HepG2 (cell line): ENCODE measurements around the gene PRMT2. TPM values are rescaled to one million over a fixed set of nuclear protein-coding genes. Genes with fewer than 3 reads are reported as not detected.

Experiments
- ATAC-seq: fragments of 200-7000 bp; cut with Tn5 transposase; 3 replicates; pipeline ENCODE4 v1.9.1; 2020; ENCODE audit warnings: mild to moderate bottlenecking, moderate library complexity
- BruUV-seq: library from RNA; stranded (reverse); fragments of 400-500 nt; replicated peaks from 2 replicates; lab custom pipeline; 2021; lab: Mats Ljungman, UMichigan
- CTCF ChIA-PET: fragments of 300-600 bp; formaldehyde crosslinking; extraction: SDS; loops from one replicate; lab custom pipeline; 2021; ENCODE audit warnings: low total read pairs, inconsistent platforms, low intra/inter-chr PET ratio; lab: Yijun Ruan, JAX
- POLR2A ChIA-PET: fragments of 350-600 bp; sonication (Branson Sonifier 250); formaldehyde crosslinking; loops from one replicate; lab custom pipeline; 2020; ENCODE audit warnings: antibody characterized with exemption, inconsistent platforms; lab: Yijun Ruan, JAX
- DNase-seq: peaks from one replicate; pipeline ENCODE4 v3.0.0-alpha.2; 2015; ENCODE audit warnings: low spot score
- FAIRE-seq: peaks from 3 replicates; lab custom pipeline; 2011; peaks lifted over from hg19 to GRCh38; lab: Jason Lieb, UNC
- H2AFZ ChIP-seq: one replicate; pipeline ENCODE4 v1.6.1; 2011; ENCODE audit warnings: low read length, inconsistent platforms
- H3K27ac ChIP-seq: fragments of 300-600 bp; 3 replicates; pipeline ENCODE4 v1.8.0; 2011; ENCODE audit warnings: mixed run types, mild to moderate bottlenecking, mixed read lengths, low read length, inconsistent platforms; ENCODE audit not compliant: insufficient read depth; ENCODE audit errors: extremely low read length
- H3K27me3 ChIP-seq, 2 experiments: fragments of 200-600 bp in 1 of 2; 2 replicates in 1 of 2; 3 replicates in 1 of 2; pipeline versions ENCODE4 v1.6.0 to v1.8.0; 2011; ENCODE audit warnings: low read length in 2 of 2, mild to moderate bottlenecking in 2 of 2, moderate library complexity in 2 of 2, inconsistent platforms in 1 of 2; ENCODE audit not compliant: insufficient read depth in 2 of 2, control insufficient read depth in 1 of 2
- H3K36me3 ChIP-seq, 2 experiments: fragments of 200-600 bp in 1 of 2; replicated peaks in 1 of 2; 2 replicates in 1 of 2; 3 replicates in 1 of 2; pipeline versions ENCODE4 v1.5.1 to v1.8.0; 2011; ENCODE audit warnings: low read length in 2 of 2, inconsistent platforms in 1 of 2; ENCODE audit not compliant: insufficient read depth in 2 of 2, control insufficient read depth in 1 of 2
- H3K4me1 ChIP-seq: 2 replicates; pipeline ENCODE4 v1.5.1; 2012; ENCODE audit warnings: low read length, inconsistent platforms; ENCODE audit not compliant: insufficient read depth
- H3K4me2 ChIP-seq: 2 replicates; pipeline ENCODE4 v1.6.0; 2011; ENCODE audit warnings: low read depth, low read length, inconsistent platforms
- H3K4me3 ChIP-seq, 3 experiments: fragments of 200-600 bp in 1 of 3; sonication (generic), shearing (Covaris generic) in 1 of 3; replicated peaks in 1 of 3; 2 replicates each; pipeline ENCODE4 v1.5.1; 2011 to 2016; ENCODE audit warnings: low read length in 3 of 3, inconsistent platforms in 2 of 3, low read depth in 2 of 3, mild to moderate bottlenecking in 2 of 3, control low read depth in 1 of 3, mixed read lengths in 1 of 3; ENCODE audit not compliant: insufficient read depth in 1 of 3
- H3K79me2 ChIP-seq: one replicate; pipeline ENCODE4 v1.6.1; 2011; ENCODE audit warnings: low read length, inconsistent platforms; ENCODE audit not compliant: insufficient read depth
- H3K9ac ChIP-seq: 2 replicates; pipeline ENCODE4 v1.6.0; 2011; ENCODE audit warnings: mild to moderate bottlenecking, low read depth, low read length, inconsistent platforms; ENCODE audit not compliant: insufficient read depth
- H3K9me3 ChIP-seq: 2 replicates; pipeline ENCODE4 v1.5.1; 2012; ENCODE audit warnings: mild to moderate bottlenecking, low read length
- H4K20me1 ChIP-seq: 2 replicates; pipeline ENCODE4 v1.6.0; 2011; ENCODE audit warnings: inconsistent platforms, mild to moderate bottlenecking, low read length, moderate library complexity; ENCODE audit not compliant: insufficient read depth
- ATF2 ChIP-seq: sonication (generic); formaldehyde crosslinking; IDR thresholded peaks from 2 replicates; pipeline ENCODE4 v1.4.0; 2020; ENCODE audit warnings: missing genetic modification reagents
- MED1 ChIP-seq: sonication (generic); formaldehyde crosslinking; IDR thresholded peaks from 2 replicates; pipeline ENCODE4 v1.4.0; 2020; ENCODE audit warnings: missing genetic modification reagents
- REPIN1 ChIP-seq: sonication (generic); formaldehyde crosslinking; IDR thresholded peaks from 2 replicates; pipeline ENCODE4 v1.8.0; 2022; ENCODE audit warnings: missing genetic modification reagents, low read depth, mild to moderate bottlenecking, borderline replicate concordance
- SNAI1 ChIP-seq: sonication (generic); formaldehyde crosslinking; IDR thresholded peaks from 2 replicates; pipeline ENCODE4 v1.5.0; 2020; ENCODE audit warnings: mild to moderate bottlenecking, missing genetic modification reagents, borderline replicate concordance
- TAF1 ChIP-seq: sonication (generic); formaldehyde crosslinking; IDR thresholded peaks from 2 replicates; pipeline ENCODE4 v1.4.0; 2020; ENCODE audit warnings: missing genetic modification reagents
- WIZ ChIP-seq: sonication (generic); formaldehyde crosslinking; IDR thresholded peaks from 2 replicates; pipeline ENCODE4 v1.5.1; 2020; ENCODE audit warnings: mild to moderate bottlenecking, missing genetic modification reagents
- ZBTB20 ChIP-seq: sonication (generic); formaldehyde crosslinking; IDR thresholded peaks from 2 replicates; pipeline ENCODE4 v1.8.1; 2023; ENCODE audit warnings: missing genetic modification reagents, low read depth, mild to moderate bottlenecking, borderline replicate concordance
- ZC3H13 ChIP-seq: sonication (generic); formaldehyde crosslinking; IDR thresholded peaks from 2 replicates; pipeline ENCODE4 v1.8.1; 2023; ENCODE audit warnings: mild to moderate bottlenecking, missing genetic modification reagents, moderate library complexity
- ZNF230 ChIP-seq: sonication (generic); formaldehyde crosslinking; IDR thresholded peaks from 2 replicates; pipeline ENCODE4 v1.4.0; 2020; ENCODE audit warnings: mild to moderate bottlenecking, missing genetic modification reagents
- ZNF333 ChIP-seq: sonication (generic); formaldehyde crosslinking; IDR thresholded peaks from 2 replicates; pipeline ENCODE4 v1.4.0; 2020; ENCODE audit warnings: mild to moderate bottlenecking, missing genetic modification reagents, borderline replicate concordance
- ZNF501 ChIP-seq: sonication (generic); formaldehyde crosslinking; IDR thresholded peaks from 2 replicates; pipeline ENCODE4 v1.5.1; 2020; ENCODE audit warnings: mild to moderate bottlenecking, moderate library complexity, missing genetic modification reagents
- ZNF552 ChIP-seq: sonication (generic); formaldehyde crosslinking; IDR thresholded peaks from 2 replicates; pipeline ENCODE4 v1.9.0; 2022; ENCODE audit warnings: missing genetic modification reagents, mild to moderate bottlenecking, borderline replicate concordance
- ZNF629 ChIP-seq: sonication (generic); formaldehyde crosslinking; conservative IDR thresholded peaks from 2 replicates; pipeline ENCODE4 v1.5.0; 2020; ENCODE audit warnings: missing genetic modification reagents
- ZNF660 ChIP-seq: sonication (generic); formaldehyde crosslinking; IDR thresholded peaks from 2 replicates; pipeline ENCODE4 v1.5.1; 2020; ENCODE audit warnings: mild to moderate bottlenecking, low read depth, missing genetic modification reagents, borderline replicate concordance
- ZNF737 ChIP-seq: sonication (generic); formaldehyde crosslinking; IDR thresholded peaks from 2 replicates; pipeline ENCODE4 v1.5.0; 2020; ENCODE audit warnings: missing genetic modification reagents, mild to moderate bottlenecking, borderline replicate concordance
- ZNF883 ChIP-seq: sonication (generic); formaldehyde crosslinking; IDR thresholded peaks from 2 replicates; pipeline ENCODE4 v1.5.1; 2020; ENCODE audit warnings: mild to moderate bottlenecking, missing genetic modification reagents; ENCODE audit errors: not compliant biosample characterization
- WGBS: methylation state at CpG from one replicate; pipeline ENCODE4 v1.1.6; 2017; ENCODE audit warnings: low lambda C conversion rate; 5-methylcytosine and 5-hydroxymethylcytosine counted together
- in situ Hi-C: cut with HindIII; loops from 2 replicates; pipeline ENCODE4 v1.10.0; 2017; ENCODE audit warnings: low pct_unique_long_range_greater_than_20kb; ENCODE audit not compliant: extremely low pct_ligation_motif_present
- intact Hi-C: fragments of 100-400 bp; cut with micrococcal nuclease; formaldehyde crosslinking; loops from one replicate; pipeline ENCODE4 v1.10.0; 2022; ENCODE audit not compliant: unreplicated experiment
- polyA plus RNA-seq, 8 experiments: library from polyadenylated mRNA; depleted of rRNA in 3 of 8; stranded (reverse) in 7 of 8; unstranded in 1 of 8; fragments of >200 nt; fragmentation: Illumina TruSeq in 4 of 8; extraction: Trizol in 4 of 8; gene quantifications; 2 replicates each; pipeline versions ENCODE4 v1.2.1 to v1.2.3, GENCODE V29; 2011 to 2016; ENCODE audit warnings: low read depth in 4 of 8, missing spikeins in 1 of 8, mixed read lengths in 1 of 8; ENCODE audit not compliant: insufficient read depth in 1 of 8
- total RNA-seq, 5 experiments: library from RNA; depleted of rRNA; stranded (reverse); fragments of >200 nt; fragmentation: Illumina TruSeq; extraction: Trizol; gene quantifications; 2 replicates each; pipeline ENCODE4 v1.2.3, GENCODE V29; 2016; ENCODE audit warnings: low read depth in 1 of 5
- TF ChIP-seq, protein P1 (sequence below): sonication (generic); formaldehyde crosslinking; IDR thresholded peaks from 2 replicates; pipeline ENCODE4 v1.8.1; 2023; ENCODE audit warnings: mild to moderate bottlenecking, moderate library complexity, missing genetic modification reagents
- TF ChIP-seq, protein P2 (sequence below): sonication (generic); formaldehyde crosslinking; IDR thresholded peaks from 2 replicates; pipeline ENCODE4 v1.8.1; 2023; ENCODE audit warnings: mild to moderate bottlenecking, missing genetic modification reagents, borderline replicate concordance

PRMT2 gene
- total and polyA plus RNA-seq, 2 of the 13 experiments (the other 11 are each of a cell fraction or from before 2014, with no cell fraction given), result 54.4 to 78.8 TPM

DNA sequence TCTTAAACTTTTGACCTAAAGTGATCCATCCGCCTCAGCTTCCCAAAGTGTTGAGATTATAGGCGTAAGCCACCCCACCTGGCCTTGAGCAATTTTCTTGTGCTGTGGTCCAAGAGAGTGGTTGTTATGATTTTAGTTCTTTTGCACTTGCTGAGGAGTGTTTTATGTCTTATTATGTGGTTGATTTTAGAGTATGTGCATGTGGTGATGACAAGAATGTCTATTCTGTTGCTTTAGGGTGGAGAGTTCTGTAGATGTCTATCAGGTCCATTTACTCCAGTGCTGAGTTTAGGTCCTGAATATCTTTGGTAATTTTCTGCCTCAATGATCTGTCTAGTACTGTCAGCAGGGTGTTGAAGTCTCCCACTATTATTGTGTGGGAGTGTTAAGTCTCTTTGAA, 19.4 kb upstream of the PRMT2 start:
- no peak for ATAC-seq
- Histone ChIP-seq H3K27me3 (no peaks in the 10 kb centered on the region), H3K9ac (no peak overlapping the region), H4K20me1 (no peaks in the 10 kb centered on the region), H3K27ac (no peak overlapping the region), H3K4me2 (no peak overlapping the region), H3K79me2 (no peaks in the 10 kb centered on the region), H3K9me3 (no peaks in the 10 kb centered on the region), H3K4me1 (peaks cover 20% of the 10 kb centered on the region), H2AFZ (no peak overlapping the region), H3K36me3 (no peaks in the 10 kb centered on the region), H3K4me3 (no peak overlapping the region)
- TF ChIP-seq, protein P1, sequence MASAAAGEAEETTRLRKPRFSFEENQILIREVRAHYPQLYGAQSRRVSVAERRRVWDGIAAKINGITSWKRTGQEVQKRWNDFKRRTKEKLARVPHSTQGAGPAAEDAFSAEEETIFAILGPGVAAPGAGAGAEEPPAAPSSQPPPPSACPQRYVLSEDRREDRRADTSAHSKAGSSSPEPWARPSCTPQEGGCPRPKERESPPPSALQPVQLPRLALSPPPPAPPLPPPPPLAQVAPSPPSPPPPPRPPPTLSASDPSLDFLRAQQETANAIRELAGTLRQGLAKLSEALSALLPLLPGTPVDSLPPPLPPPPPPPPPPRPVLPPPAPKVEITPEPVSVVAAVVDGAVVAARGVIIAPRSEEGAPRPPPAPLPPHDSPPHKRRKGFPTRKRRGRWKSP, result no peak
- TF ChIP-seq ZNF629 (no peak), MED1 (CRISPR knock-in tag) (no peak), ZNF230 (CRISPR knock-in tag) (no peak), SNAI1 (CRISPR knock-in tag) (no peak)
- no peak for FAIRE-seq
- no peak for DNase-seq
- in situ Hi-C loops (no loop called here), intact Hi-C loops (no loop called here)
- CTCF ChIA-PET, result no interaction called here
- WGBS, result 83% methylated on average over 2 of the region's 2 CpGs
- POLR2A ChIA-PET, result no interaction called here
- BruUV-seq, result no TSS peak

DNA sequence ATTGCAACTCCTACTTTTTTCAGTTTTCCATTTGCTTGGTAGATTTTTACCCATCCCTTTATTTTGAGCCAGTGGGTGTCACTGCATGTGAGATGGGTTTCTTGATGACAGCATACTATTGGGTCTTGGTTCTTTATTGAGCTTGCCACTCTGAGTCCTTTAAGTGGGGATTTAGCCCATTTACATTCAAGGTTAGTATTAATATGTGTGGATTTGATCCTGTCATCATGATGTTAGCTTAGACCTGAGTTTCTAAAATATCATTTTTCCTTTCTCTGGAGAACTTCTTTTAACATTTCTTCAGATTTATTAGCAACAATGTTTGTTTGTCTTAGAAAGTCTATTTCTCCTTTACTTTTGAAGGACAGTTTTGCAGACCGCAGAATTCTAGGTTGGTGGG, 18.8 kb upstream of the PRMT2 start:
- POLR2A ChIA-PET, result no interaction called here
- BruUV-seq, result no TSS peak
- Histone ChIP-seq H3K4me3 (no peak overlapping the region), H3K9me3 (no peaks in the 10 kb centered on the region), H3K36me3 (no peaks in the 10 kb centered on the region), H3K27ac (no peak overlapping the region), H3K27me3 (no peaks in the 10 kb centered on the region), H4K20me1 (no peaks in the 10 kb centered on the region), H3K4me1 (peaks cover 26% of the 10 kb centered on the region), H3K9ac (no peak overlapping the region), H3K79me2 (no peaks in the 10 kb centered on the region), H3K4me2 (no peak overlapping the region), H2AFZ (no peak overlapping the region)
- 66% methylated on average over 1 of the region's 1 CpG for WGBS
- CTCF ChIA-PET, result no interaction called here
- ATAC-seq (no peak), FAIRE-seq (no peak), DNase-seq (no peak)
- intact Hi-C loops, result no loop called here
- in situ Hi-C loops, result no loop called here
- TF ChIP-seq ZBTB20 (CRISPR knock-in tag), result no peak
- no peak for TF ChIP-seq TAF1 (CRISPR knock-in tag)
- no peak for TF ChIP-seq ZNF333 (CRISPR knock-in tag)
- no peak for TF ChIP-seq MED1 (CRISPR knock-in tag)
- TF ChIP-seq ZNF552, result no peak
- TF ChIP-seq ZNF737 (CRISPR knock-in tag), result no peak
- TF ChIP-seq ATF2 (CRISPR knock-in tag), result no peak
- TF ChIP-seq, protein P2, sequence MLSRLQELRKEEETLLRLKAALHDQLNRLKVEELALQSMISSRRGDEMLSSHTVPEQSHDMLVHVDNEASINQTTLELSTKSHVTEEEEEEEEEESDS (CRISPR knock-in tag), result no peak
- TF ChIP-seq WIZ, result no peak
- no peak for TF ChIP-seq ZNF501
- TF ChIP-seq ZNF660, result no peak
- TF ChIP-seq ZNF883 (CRISPR knock-in tag), result no peak
- no peak for TF ChIP-seq ZC3H13 (CRISPR knock-in tag)
- no peak for TF ChIP-seq REPIN1 (CRISPR knock-in tag)
